K562 (cell line): ENCODE data around the gene GALNT13. TPM values are rescaled to one million over a fixed set of nuclear protein-coding genes. Genes with fewer than 3 reads are reported as not detected.

Experiments used
- ATAC-seq: fragments of 200-7000 bp; cut with Tn5 transposase; 3 replicates; pipeline ENCODE4 v1.9.1; 2020; ENCODE audit warnings: moderate library complexity
- BruUV-seq: library from RNA; stranded (reverse); fragments of 400-500 nt; replicated peaks from 2 replicates; lab custom pipeline; 2021; lab: Mats Ljungman, UMichigan
- CTCF ChIA-PET: fragments of 300-600 bp; formaldehyde crosslinking; extraction: SDS; loops from one replicate; lab custom pipeline; 2021; ENCODE audit warnings: low intra/inter-chr PET ratio; lab: Yijun Ruan, JAX
- POLR2A ChIA-PET: fragments of 300-600, 350-650 bp; sonication (Branson Sonifier 250); formaldehyde crosslinking; extraction: SDS; loops from one replicate; lab custom pipeline; 2021; ENCODE audit warnings: antibody characterized with exemption, inconsistent platforms; lab: Yijun Ruan, JAX
- DNase-seq, 4 experiments: peaks; one replicate each; pipeline versions ENCODE4 v3.0.0 to v3.0.0-alpha.2; 2011 to 2018; ENCODE audit warnings: low spot score in 3 of 4, mixed read lengths in 3 of 4; ENCODE audit errors: extremely low read depth in 1 of 4
- FAIRE-seq: peaks from 2 replicates; lab custom pipeline; 2011; peaks lifted over from hg19 to GRCh38; lab: Jason Lieb, UNC
- H2AFZ ChIP-seq: 2 replicates; pipeline ENCODE4 v1.6.0; 2011; ENCODE audit warnings: low read depth, low read length, control low read depth, inconsistent platforms
- H3K27ac ChIP-seq: fragments of 200-600 bp; 3 replicates; pipeline ENCODE4 v1.8.0; 2011; ENCODE audit warnings: low read depth, mild to moderate bottlenecking, control low read depth, inconsistent platforms, low read length, moderate library complexity, mixed read lengths; ENCODE audit errors: extremely low read depth
- H3K27me3 ChIP-seq, 2 experiments: fragments of 300-600 bp in 1 of 2; 2 replicates in 1 of 2; 3 replicates in 1 of 2; pipeline versions ENCODE4 v1.6.0 to v1.8.0; 2011; ENCODE audit warnings: inconsistent platforms in 2 of 2, low read length in 2 of 2, mild to moderate bottlenecking in 1 of 2, mixed read lengths in 1 of 2, moderate library complexity in 1 of 2; ENCODE audit not compliant: control insufficient read depth in 2 of 2, insufficient read depth in 2 of 2
- H3K36me3 ChIP-seq: fragments of 300-600 bp; 3 replicates; pipeline ENCODE4 v1.8.0; 2011; ENCODE audit warnings: mild to moderate bottlenecking, low read length, inconsistent platforms; ENCODE audit not compliant: control insufficient read depth, insufficient read depth
- H3K4me1 ChIP-seq, 2 experiments: fragments of 200-600 bp in 1 of 2; replicated peaks in 1 of 2; 2 replicates in 1 of 2; 3 replicates in 1 of 2; pipeline versions ENCODE4 v1.5.1 to v1.8.0; 2011; ENCODE audit warnings: inconsistent platforms in 2 of 2, low read length in 2 of 2, mild to moderate bottlenecking in 1 of 2, mixed read lengths in 1 of 2, moderate library complexity in 1 of 2; ENCODE audit not compliant: control insufficient read depth in 2 of 2, insufficient read depth in 2 of 2
- H3K4me2 ChIP-seq: 2 replicates; pipeline ENCODE4 v1.6.1; 2011; ENCODE audit warnings: low read length, control low read depth, inconsistent platforms, mixed read lengths; ENCODE audit not compliant: insufficient read depth
- H3K4me3 ChIP-seq: fragments of 200-600 bp; sonication (generic), shearing (Covaris generic); 2 replicates; pipeline ENCODE4 v1.5.1; 2016; ENCODE audit warnings: control low read depth, inconsistent platforms
- H3K79me2 ChIP-seq: fragments of 200-600 bp; 3 replicates; pipeline ENCODE4 v1.8.0; 2011; ENCODE audit warnings: low read length, inconsistent platforms; ENCODE audit not compliant: control insufficient read depth, insufficient read depth
- H3K9ac ChIP-seq, 2 experiments: 2 replicates each; pipeline versions ENCODE4 v1.6.0 to v1.6.1; 2011; ENCODE audit warnings: low read depth in 2 of 2, low read length in 2 of 2, control low read depth in 1 of 2, inconsistent platforms in 1 of 2, mild to moderate bottlenecking in 1 of 2, mixed read lengths in 1 of 2; ENCODE audit not compliant: insufficient read depth in 1 of 2
- H3K9me1 ChIP-seq: one replicate; pipeline ENCODE4 v1.6.0; 2011; ENCODE audit warnings: inconsistent platforms, mild to moderate bottlenecking, low read length, moderate library complexity; ENCODE audit not compliant: control insufficient read depth, insufficient read depth
- H3K9me3 ChIP-seq: replicated peaks from 2 replicates; pipeline ENCODE4 v1.5.1; 2011; ENCODE audit warnings: low read depth, low read length, inconsistent platforms; ENCODE audit not compliant: control insufficient read depth, insufficient read depth
- H4K20me1 ChIP-seq: replicated peaks from 2 replicates; pipeline ENCODE4 v1.6.1; 2011; ENCODE audit warnings: low read length, inconsistent platforms, mixed read lengths; ENCODE audit not compliant: control insufficient read depth, insufficient read depth
- CBFB ChIP-seq: sonication (generic); formaldehyde crosslinking; IDR thresholded peaks from 2 replicates; pipeline ENCODE4 v1.4.0; 2020; ENCODE audit warnings: mild to moderate bottlenecking, missing genetic modification reagents
- KDM1A ChIP-seq, 2 experiments: fragments of 450-650 bp; IDR thresholded peaks; 2 replicates each; pipeline ENCODE4 v1.6.1; 2016; ENCODE audit warnings: mild to moderate bottlenecking in 2 of 2
- NFIC ChIP-seq: fragments of 450-650 bp; IDR thresholded peaks from 2 replicates; pipeline ENCODE4 v1.6.1; 2017; ENCODE audit warnings: mild to moderate bottlenecking, inconsistent platforms
- RBBP5 ChIP-seq: fragments of 200-600 bp; sonication (generic); IDR thresholded peaks from 2 replicates; pipeline ENCODE4 v1.6.1; 2012; ENCODE audit warnings: borderline replicate concordance, mild to moderate bottlenecking, low read length, control low read depth, inconsistent platforms; ENCODE audit not compliant: insufficient read depth, poor library complexity, severe bottlenecking
- SNRNP70 ChIP-seq: fragments of 200-400 bp; formaldehyde crosslinking; optimal IDR thresholded peaks from 2 replicates; pipeline ENCODE3; 2017; ENCODE audit warnings: low read depth, low read length
- YBX1 ChIP-seq: fragments of 450-650 bp; IDR thresholded peaks from 2 replicates; pipeline ENCODE4 v1.7.1; 2016; ENCODE audit warnings: mild to moderate bottlenecking
- ZBTB43 ChIP-seq: sonication (generic); formaldehyde crosslinking; IDR thresholded peaks from 2 replicates; pipeline ENCODE4 v1.8.0; 2023; ENCODE audit warnings: mild to moderate bottlenecking, missing genetic modification reagents
- ZNF717 ChIP-seq: fragments of 250-450 bp; sonication (Bioruptor Pico); IDR thresholded peaks from 2 replicates; pipeline ENCODE4 v1.5.0; 2021
- WGBS: fragments of 100-300 bp; shearing (Covaris generic); methylation state at CpG from one replicate; pipeline ENCODE4 v1.1.6; 2016; ENCODE audit warnings: low coverage, mixed read lengths; ENCODE audit not compliant: insufficient coverage; ENCODE audit errors: missing lambda C conversion rate; 5-methylcytosine and 5-hydroxymethylcytosine counted together
- in situ Hi-C: fragments of 300-500 bp; cut with MboI; formaldehyde crosslinking; loops from 4 replicates; pipeline ENCODE4 v1.15.0; 2018; ENCODE audit warnings: inconsistent platforms, mixed read lengths
- intact Hi-C: fragments of 100-400 bp; cut with micrococcal nuclease; formaldehyde crosslinking; loops from 2 replicates; pipeline ENCODE4 v1.14.2; 2022
- polyA plus RNA-seq, 8 experiments: library from polyadenylated mRNA; depleted of rRNA in 4 of 8; stranded (reverse) in 5 of 8; unstranded in 3 of 8; fragments of >200 nt; fragmentation: Nextera tagmentation in 2 of 8; fragmentation: Illumina TruSeq in 1 of 8; extraction: Ambion mirVana in 2 of 8; extraction: Trizol in 1 of 8; gene quantifications; 2 replicates each; pipeline versions ENCODE4 v1.2.1 to v1.2.3, GENCODE V29; 2011 to 2014; ENCODE audit warnings: inconsistent platforms in 1 of 8, missing spikeins in 1 of 8
- total RNA-seq, 7 experiments: library from RNA; depleted of rRNA in 6 of 7; stranded (reverse); fragments of >200 nt in 6 of 7; fragmentation: Illumina TruSeq in 2 of 7; extraction: Trizol in 2 of 7; gene quantifications; 2 replicates each; pipeline versions ENCODE4 v1.2.1 to v1.2.3, GENCODE V29; 2011 to 2021; ENCODE audit warnings: low replicate concordance in 1 of 7
- TF ChIP-seq, protein P1 (sequence below): fragments of 450-650 bp; IDR thresholded peaks from 2 replicates; pipeline ENCODE4 v1.7.0; 2016; ENCODE audit warnings: borderline replicate concordance

GALNT13 gene
- total and polyA plus RNA-seq, 9 of the 15 experiments (the other 6 are each of a cell fraction or from before 2014, with no cell fraction given): not detected

DNA sequence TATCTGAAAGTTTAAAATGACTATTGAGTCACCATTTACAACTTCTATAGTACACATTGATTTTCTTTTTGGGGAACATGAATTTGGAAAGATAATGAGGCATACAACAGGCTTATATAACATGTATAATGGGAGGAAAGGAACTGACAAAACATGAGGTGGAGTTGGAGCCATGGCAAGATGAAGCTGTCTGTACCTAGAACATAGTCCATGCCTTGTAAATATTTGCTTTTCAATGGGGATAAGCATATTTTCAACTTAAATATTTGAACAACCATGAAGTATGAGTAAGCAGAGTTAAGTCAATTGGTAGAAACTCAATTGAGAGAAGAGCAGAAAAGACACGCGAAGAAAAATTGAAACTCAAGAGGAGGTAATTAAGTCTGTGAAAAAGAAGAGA, 37.1 kb upstream of the GALNT13 start:
- TF ChIP-seq, protein P1, sequence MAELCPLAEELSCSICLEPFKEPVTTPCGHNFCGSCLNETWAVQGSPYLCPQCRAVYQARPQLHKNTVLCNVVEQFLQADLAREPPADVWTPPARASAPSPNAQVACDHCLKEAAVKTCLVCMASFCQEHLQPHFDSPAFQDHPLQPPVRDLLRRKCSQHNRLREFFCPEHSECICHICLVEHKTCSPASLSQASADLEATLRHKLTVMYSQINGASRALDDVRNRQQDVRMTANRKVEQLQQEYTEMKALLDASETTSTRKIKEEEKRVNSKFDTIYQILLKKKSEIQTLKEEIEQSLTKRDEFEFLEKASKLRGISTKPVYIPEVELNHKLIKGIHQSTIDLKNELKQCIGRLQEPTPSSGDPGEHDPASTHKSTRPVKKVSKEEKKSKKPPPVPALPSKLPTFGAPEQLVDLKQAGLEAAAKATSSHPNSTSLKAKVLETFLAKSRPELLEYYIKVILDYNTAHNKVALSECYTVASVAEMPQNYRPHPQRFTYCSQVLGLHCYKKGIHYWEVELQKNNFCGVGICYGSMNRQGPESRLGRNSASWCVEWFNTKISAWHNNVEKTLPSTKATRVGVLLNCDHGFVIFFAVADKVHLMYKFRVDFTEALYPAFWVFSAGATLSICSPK: no peak
- TF ChIP-seq YBX1 (no peak), RBBP5 (no peak), KDM1A (IDR thresholded peaks at IDR 0.05) (no peak), ZBTB43 (CRISPR knock-in tag) (no peak), SNRNP70 (no peak), CBFB (CRISPR knock-in tag) (no peak), NFIC (no peak), ZNF717 (CRISPR knock-in tag) (no peak)
- Histone ChIP-seq H3K36me3 (no peaks in the 10 kb centered on the region), H3K4me1 (no peaks in the 10 kb centered on the region), H3K27me3 (no peaks in the 10 kb centered on the region), H3K9ac (no peak overlapping the region), H3K4me3 (no peak overlapping the region), H2AFZ (no peak overlapping the region), H4K20me1 (no peaks in the 10 kb centered on the region), H3K27ac (no peak overlapping the region), H3K4me2 (no peak overlapping the region), H3K9me1 (no peaks in the 10 kb centered on the region), H3K9me3 (peaks cover 3% of the 10 kb centered on the region; the same call in 1 of the 2 replicates), H3K79me2 (no peaks in the 10 kb centered on the region)
- intact Hi-C loops (no loop called here), in situ Hi-C loops (no loop called here)
- DNase-seq (no peak), ATAC-seq (no peak), FAIRE-seq (no peak)
- BruUV-seq: no TSS peak
- CTCF ChIA-PET: no interaction called here
- WGBS: 14% methylated on average over 2 of the region's 2 CpGs
- POLR2A ChIA-PET: no interaction called here
